Measurements from ENCODE around the gene CHRM1. TPM values are rescaled to one million over a fixed set of nuclear protein-coding genes. Genes with fewer than 3 reads are reported as not detected.

CHRM1 gene
- total RNA-seq, 2 experiments from 2014 or later = not detected

GRCh38 chr11:62918531-62918930, 2.6 kb downstream of the CHRM1 start:
- CTCF ChIA-PET (ENCODE audit: unreplicated experiment) = no interaction called here
- Histone ChIP-seq H4K20me1 (ENCODE audit: insufficient read depth, low read length) (no peaks in the 10 kb centered on the region), H3K79me2 (ENCODE audit: insufficient read depth, low read depth, low read length) (no peaks in the 10 kb centered on the region), H2AFZ (ENCODE audit: low read length) (no peak overlapping the region), H3K4me2 (ENCODE audit: low read length) (no peak overlapping the region), H3K4me1 (ENCODE audit: insufficient read depth, low read length, poor library complexity, severe bottlenecking) (no peaks in the 10 kb centered on the region), H3K4me3 (ENCODE audit: low read depth, low read length, poor library complexity, severe bottlenecking) (no peak overlapping the region), H3K9me2 (ENCODE audit: insufficient read depth, low read length) (no peaks in the 10 kb centered on the region), H3K27ac (ENCODE audit: low read depth, low read length, poor library complexity, severe bottlenecking) (no peak overlapping the region), H3K9me3 (ENCODE audit: low read length) (no peaks in the 10 kb centered on the region), H3K36me3 (ENCODE audit: insufficient read depth, low read length) (no peaks in the 10 kb centered on the region)
- BruUV-seq (replicated peaks) = no TSS peak
- no peak for TF ChIP-seq CTCF (conservative IDR thresholded peaks at IDR 0.05; ENCODE audit: low read length)
- TF ChIP-seq EZH2phosphoT487 (IDR thresholded peaks at IDR 0.05; ENCODE audit: borderline replicate concordance, low read depth, low read length) = no peak
- POLR2A ChIA-PET = no interaction called here
- no peak for DNase-seq (ENCODE audit: low spot score)
- intact Hi-C loops (cut with micrococcal nuclease; ENCODE audit: unreplicated experiment) = no loop called here

DNA sequence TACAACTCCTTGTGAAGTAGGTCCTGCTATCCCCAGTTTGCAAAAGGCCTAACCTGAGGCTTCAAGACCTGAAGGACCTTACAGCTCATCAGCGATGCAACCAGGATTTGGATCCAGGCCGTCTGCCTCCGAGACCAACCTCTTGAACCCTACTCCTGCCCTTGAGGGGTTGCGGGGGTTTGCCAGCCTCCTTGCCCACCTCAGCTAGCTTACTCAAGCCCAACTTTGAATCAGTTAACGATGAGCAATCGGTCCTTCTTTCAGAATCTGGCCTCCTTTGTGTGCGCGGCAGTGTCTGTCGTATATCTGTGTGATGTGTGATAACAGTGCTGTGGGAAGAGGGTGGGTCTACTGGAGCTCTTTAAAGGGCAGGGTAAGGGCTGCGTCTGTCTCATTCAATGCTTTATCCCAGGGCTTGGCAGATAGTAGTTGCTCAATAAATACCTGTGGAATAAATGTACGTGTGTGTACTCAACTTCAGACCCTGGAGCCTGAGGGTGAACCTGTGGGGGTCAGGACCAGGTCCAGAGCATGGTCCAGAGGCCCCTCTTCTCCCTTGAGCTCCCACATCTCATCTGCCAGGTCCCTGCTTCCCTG, 3.2 kb downstream of the CHRM1 start:
- Histone ChIP-seq H3K36me3 (ENCODE audit: insufficient read depth, low read length) (no peaks in the 10 kb centered on the region), H2AFZ (ENCODE audit: low read length) (no peak overlapping the region), H3K9me2 (ENCODE audit: insufficient read depth, low read length) (no peaks in the 10 kb centered on the region), H3K4me3 (ENCODE audit: low read depth, low read length, poor library complexity, severe bottlenecking) (no peak overlapping the region), H3K4me2 (ENCODE audit: low read length) (no peak overlapping the region), H3K4me1 (ENCODE audit: insufficient read depth, low read length, poor library complexity, severe bottlenecking) (no peaks in the 10 kb centered on the region), H3K9me3 (ENCODE audit: low read length) (no peaks in the 10 kb centered on the region), H4K20me1 (ENCODE audit: insufficient read depth, low read length) (no peaks in the 10 kb centered on the region), H3K27ac (ENCODE audit: low read depth, low read length, poor library complexity, severe bottlenecking) (no peak overlapping the region), H3K79me2 (ENCODE audit: insufficient read depth, low read depth, low read length) (no peaks in the 10 kb centered on the region)
- intact Hi-C loops (cut with micrococcal nuclease; ENCODE audit: unreplicated experiment) = no loop called here
- POLR2A ChIA-PET = no interaction called here
- no peak for TF ChIP-seq CTCF (conservative IDR thresholded peaks at IDR 0.05; ENCODE audit: low read length)
- no peak for TF ChIP-seq EZH2phosphoT487 (IDR thresholded peaks at IDR 0.05; ENCODE audit: borderline replicate concordance, low read depth, low read length)
- DNase-seq (ENCODE audit: low spot score) = no peak
- BruUV-seq (replicated peaks) = no TSS peak
- CTCF ChIA-PET (ENCODE audit: unreplicated experiment) = no interaction called here

- H4K20me1 ChIP-seq (ENCODE audit: insufficient read depth, low read length) = no peaks in the 10 kb centered on the region
- BruUV-seq (replicated peaks) = no TSS peak
- no peaks in the 10 kb centered on the region for H3K79me2 ChIP-seq (ENCODE audit: insufficient read depth, low read depth, low read length)
- CTCF ChIA-PET (ENCODE audit: unreplicated experiment) = no interaction called here
- H3K36me3 ChIP-seq (ENCODE audit: insufficient read depth, low read length) = no peaks in the 10 kb centered on the region
- H3K4me3 ChIP-seq (ENCODE audit: low read depth, low read length, poor library complexity, severe bottlenecking) = no peak overlapping the region
- no peaks in the 10 kb centered on the region for H3K9me3 ChIP-seq (ENCODE audit: low read length)
- POLR2A ChIA-PET = no interaction called here
- no peak for DNase-seq (ENCODE audit: low spot score)
- H3K9me2 ChIP-seq (ENCODE audit: insufficient read depth, low read length) = no peaks in the 10 kb centered on the region
- H2AFZ ChIP-seq (ENCODE audit: low read length) = no peak overlapping the region
- intact Hi-C loops (cut with micrococcal nuclease; ENCODE audit: unreplicated experiment) = no loop called here
- no peak overlapping the region for H3K4me2 ChIP-seq (ENCODE audit: low read length)
- no peak overlapping the region for H3K27ac ChIP-seq (ENCODE audit: low read depth, low read length, poor library complexity, severe bottlenecking)
- TF ChIP-seq EZH2phosphoT487 (IDR thresholded peaks at IDR 0.05; ENCODE audit: borderline replicate concordance, low read depth, low read length) (no peak), CTCF (conservative IDR thresholded peaks at IDR 0.05; ENCODE audit: low read length) (no peak)
- H3K4me1 ChIP-seq (ENCODE audit: insufficient read depth, low read length, poor library complexity, severe bottlenecking) = no peaks in the 10 kb centered on the region
Measured at GRCh38 chr11:62914416-62914815, 6.7 kb downstream of the CHRM1 start.
